ENCODE data around the gene NOL11. TPM values are rescaled to one million over a fixed set of nuclear protein-coding genes. Genes with fewer than 3 reads are reported as not detected.

Gene NOL11
- total and polyA plus RNA-seq, 2 donors (not counting 3 experiments of a cell fraction or from before 2014, with no cell fraction given), result 17.7 to 52.6 TPM

- DNase-seq (ENCODE audit: low read depth, low spot score), result no peak
- CTCF ChIA-PET, result interaction anchor here (0.7 kb wide), 1 partner anchor 22 kb away, joined by 3 read pairs; no protein-coding TSS in a partner anchor
- dilution Hi-C loops (cut with MboI; ENCODE audit: extremely low pct_ligation_motif_present, low sequenced_read_pairs), result no loop called here
- intact Hi-C loops (cut with micrococcal nuclease), result no loop called here
- peaks cover 17 to 21% of the 10 kb centered on the region in 2 experiments for H3K36me3 ChIP-seq (ENCODE audit: control insufficient read depth in 2 of 2, extremely low read depth in 1 of 2, insufficient read depth in 2 of 2, low read length in 2 of 2)
- no TSS peak for BruUV-seq (replicated peaks)
- no peak overlapping the region for H2AFZ ChIP-seq (ENCODE audit: low read depth, low read length)
- no peak overlapping the region for H3K27ac ChIP-seq (ENCODE audit: insufficient read depth, low read depth, low read length)
- no peaks in the 10 kb centered on the region for H3K9me1 ChIP-seq (replicated peaks; ENCODE audit: control insufficient read depth, extremely low read depth, insufficient read depth, low read length)
- no peak overlapping the region for H3K9ac ChIP-seq (replicated peaks; ENCODE audit: extremely low read depth, insufficient read depth, low read length)
- H4K20me1 ChIP-seq (replicated peaks; ENCODE audit: control insufficient read depth, extremely low read depth, insufficient read depth, low read length), result no peaks in the 10 kb centered on the region
- H3K9me3 ChIP-seq (replicated peaks; ENCODE audit: control insufficient read depth, insufficient read depth, low read length), result no peaks in the 10 kb centered on the region
- no peak for FAIRE-seq
- no peak overlapping the region for H3K4me3 ChIP-seq (replicated peaks in 1 of 3; ENCODE audit: insufficient read depth in 1 of 3, low read depth in 1 of 3, low read length in 3 of 3)
- H3K4me2 ChIP-seq (ENCODE audit: insufficient read depth, low read length), result no peak overlapping the region
- H3K79me2 ChIP-seq (ENCODE audit: control insufficient read depth, insufficient read depth, low read length), result peaks cover 17% of the 10 kb centered on the region
- H3K4me1 ChIP-seq (ENCODE audit: control insufficient read depth, extremely low read depth, insufficient read depth, low read length), result no peaks in the 10 kb centered on the region
- H3K27me3 ChIP-seq (ENCODE audit: control insufficient read depth in 2 of 2, insufficient read depth in 2 of 2, low read length in 2 of 2), result no peaks in the 10 kb centered on the region
- TF ChIP-seq EZH2 (IDR thresholded peaks at IDR 0.05; ENCODE audit: borderline replicate concordance, low read depth, low read length, severe bottlenecking), result no peak
- no peak for TF ChIP-seq POLR2AphosphoS5 (IDR thresholded peaks at IDR 0.05; ENCODE audit: insufficient read depth, low read depth, low read length)
- TF ChIP-seq GATA2 (IDR thresholded peaks at IDR 0.05; ENCODE audit: insufficient read depth, insufficient read length, low read depth, low read length), result no peak
- TF ChIP-seq MAX (IDR thresholded peaks at IDR 0.05; ENCODE audit: insufficient read depth, insufficient read length), result no peak
- no peak for TF ChIP-seq POLR2A (IDR thresholded peaks at IDR 0.05; ENCODE audit: low read depth, low read length)
- TF ChIP-seq MYC (IDR thresholded peaks at IDR 0.05; ENCODE audit: low read depth, low read length), result no peak
- no peak for TF ChIP-seq JUN (IDR thresholded peaks at IDR 0.05; ENCODE audit: borderline replicate concordance, insufficient read depth, insufficient read length, low read depth)
- TF ChIP-seq CTCF (IDR thresholded peaks at IDR 0.05; ENCODE audit: extremely low read depth in 1 of 2, insufficient read depth in 1 of 2, low read depth in 1 of 2, low read length in 2 of 2), result no peak
- no peak for TF ChIP-seq FOS (IDR thresholded peaks at IDR 0.05; ENCODE audit: borderline replicate concordance, insufficient read depth, low read length)
- POLR2A ChIA-PET, result no interaction called here
Measured at GRCh38 chr17:67729903-67730302, 12.2 kb downstream of the NOL11 start.
